SK-N-SH treated with all-trans-retinoic acid at 6 μM for 48 hours (cell line): Measurements from ENCODE around the gene AK3.

Experiments
- ARNTL ChIP-seq: fragments of 450-650 bp; formaldehyde crosslinking; IDR thresholded peaks from 2 replicates; pipeline ENCODE4 v1.5.0; 2020; ENCODE audit warnings: low read depth, mild to moderate bottlenecking, moderate library complexity, borderline replicate concordance
- CREB5 ChIP-seq: fragments of 250-450 bp; sonication (Bioruptor Pico); IDR thresholded peaks from 2 replicates; pipeline ENCODE4 v1.5.1; 2020; ENCODE audit warnings: low read depth, mild to moderate bottlenecking, moderate library complexity
- GLIS3 ChIP-seq: fragments of 250-450 bp; sonication (Bioruptor Pico); IDR thresholded peaks from 2 replicates; pipeline ENCODE4 v1.5.0; 2020; ENCODE audit warnings: mild to moderate bottlenecking, moderate library complexity
- SNAI2 ChIP-seq: fragments of 250-450 bp; sonication (Bioruptor Pico); IDR thresholded peaks from 2 replicates; pipeline ENCODE4 v1.5.0; 2020; ENCODE audit warnings: mild to moderate bottlenecking, moderate library complexity
- TCF4 ChIP-seq: fragments of 250-450 bp; sonication (Bioruptor Pico); IDR thresholded peaks from 2 replicates; pipeline ENCODE4 v1.8.0; 2021; ENCODE audit warnings: mild to moderate bottlenecking, moderate library complexity, borderline replicate concordance
- TSHZ2 ChIP-seq: fragments of 250-450 bp; sonication (Bioruptor Pico); IDR thresholded peaks from 2 replicates; pipeline ENCODE4 v1.5.0; 2020; ENCODE audit warnings: mild to moderate bottlenecking, moderate library complexity
- ZFP3 ChIP-seq: fragments of 250-450 bp; sonication (Bioruptor Pico); IDR thresholded peaks from 2 replicates; pipeline ENCODE4 v1.5.0; 2020; ENCODE audit warnings: mild to moderate bottlenecking, moderate library complexity
- TF ChIP-seq, protein P1 (sequence below): fragments of 250-450 bp; sonication (Bioruptor Pico); IDR thresholded peaks from 2 replicates; pipeline ENCODE4 v1.8.0; 2020; ENCODE audit warnings: mild to moderate bottlenecking, moderate library complexity, borderline replicate concordance

GRCh38 chr9:4680173-4680525 is 60.9 kb downstream of the AK3 start:
- TF ChIP-seq SNAI2 (CRISPR knock-in tag) = no peak
- no peak for TF ChIP-seq TSHZ2
- no peak for TF ChIP-seq CREB5 (CRISPR knock-in tag)
- TF ChIP-seq GLIS3 (CRISPR knock-in tag) = no peak
- TF ChIP-seq ZFP3 (CRISPR knock-in tag) = no peak
- no peak for TF ChIP-seq ARNTL
- no peak for TF ChIP-seq TCF4 (CRISPR knock-in tag)
- TF ChIP-seq, protein P1, sequence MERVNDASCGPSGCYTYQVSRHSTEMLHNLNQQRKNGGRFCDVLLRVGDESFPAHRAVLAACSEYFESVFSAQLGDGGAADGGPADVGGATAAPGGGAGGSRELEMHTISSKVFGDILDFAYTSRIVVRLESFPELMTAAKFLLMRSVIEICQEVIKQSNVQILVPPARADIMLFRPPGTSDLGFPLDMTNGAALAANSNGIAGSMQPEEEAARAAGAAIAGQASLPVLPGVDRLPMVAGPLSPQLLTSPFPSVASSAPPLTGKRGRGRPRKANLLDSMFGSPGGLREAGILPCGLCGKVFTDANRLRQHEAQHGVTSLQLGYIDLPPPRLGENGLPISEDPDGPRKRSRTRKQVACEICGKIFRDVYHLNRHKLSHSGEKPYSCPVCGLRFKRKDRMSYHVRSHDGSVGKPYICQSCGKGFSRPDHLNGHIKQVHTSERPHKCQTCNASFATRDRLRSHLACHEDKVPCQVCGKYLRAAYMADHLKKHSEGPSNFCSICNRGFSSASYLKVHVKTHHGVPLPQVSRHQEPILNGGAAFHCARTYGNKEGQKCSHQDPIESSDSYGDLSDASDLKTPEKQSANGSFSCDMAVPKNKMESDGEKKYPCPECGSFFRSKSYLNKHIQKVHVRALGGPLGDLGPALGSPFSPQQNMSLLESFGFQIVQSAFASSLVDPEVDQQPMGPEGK (CRISPR knock-in tag) = no peak
